BLaER1 (cell line): ENCODE data around the gene IPP.
A peak's percentile ranks its signal among the peaks of the same experiment; 100 is the strongest.
"Not testable (repeated sequence)": the region's sequence is repeated elsewhere in the genome, so short reads cannot be mapped to it uniquely, and the experiment has no call there.

Experiments
- H3K27ac ChIP-seq: shearing (Covaris generic); formaldehyde crosslinking; 2 replicates; pipeline ENCODE4 v1.8.1; 2022
- H3K27me3 ChIP-seq: shearing (Covaris generic); formaldehyde crosslinking; 2 replicates; pipeline ENCODE4 v1.8.1; 2022
- H3K36me3 ChIP-seq: shearing (Covaris generic); formaldehyde crosslinking; 2 replicates; pipeline ENCODE4 v1.8.1; 2022
- H3K4me1 ChIP-seq: shearing (Covaris generic); formaldehyde crosslinking; 2 replicates; pipeline ENCODE4 v1.8.1; 2022
- H3K4me2 ChIP-seq: shearing (Covaris generic); formaldehyde crosslinking; 2 replicates; pipeline ENCODE4 v1.8.1; 2022
- H3K4me3 ChIP-seq: shearing (Covaris generic); formaldehyde crosslinking; 2 replicates; pipeline ENCODE4 v1.8.1; 2022
- H3K9ac ChIP-seq: shearing (Covaris generic); formaldehyde crosslinking; 2 replicates; pipeline ENCODE4 v1.8.1; 2022
- H3K9me3 ChIP-seq: shearing (Covaris generic); formaldehyde crosslinking; 2 replicates; pipeline ENCODE4 v1.8.1; 2022
- H4K20me1 ChIP-seq: shearing (Covaris generic); formaldehyde crosslinking; 2 replicates; pipeline ENCODE4 v1.8.1; 2022
- Cebpa-rat ChIP-seq: shearing (Covaris generic); IDR thresholded peaks from 2 replicates; pipeline ENCODE4 v1.8.1; 2022

Gene IPP

DNA sequence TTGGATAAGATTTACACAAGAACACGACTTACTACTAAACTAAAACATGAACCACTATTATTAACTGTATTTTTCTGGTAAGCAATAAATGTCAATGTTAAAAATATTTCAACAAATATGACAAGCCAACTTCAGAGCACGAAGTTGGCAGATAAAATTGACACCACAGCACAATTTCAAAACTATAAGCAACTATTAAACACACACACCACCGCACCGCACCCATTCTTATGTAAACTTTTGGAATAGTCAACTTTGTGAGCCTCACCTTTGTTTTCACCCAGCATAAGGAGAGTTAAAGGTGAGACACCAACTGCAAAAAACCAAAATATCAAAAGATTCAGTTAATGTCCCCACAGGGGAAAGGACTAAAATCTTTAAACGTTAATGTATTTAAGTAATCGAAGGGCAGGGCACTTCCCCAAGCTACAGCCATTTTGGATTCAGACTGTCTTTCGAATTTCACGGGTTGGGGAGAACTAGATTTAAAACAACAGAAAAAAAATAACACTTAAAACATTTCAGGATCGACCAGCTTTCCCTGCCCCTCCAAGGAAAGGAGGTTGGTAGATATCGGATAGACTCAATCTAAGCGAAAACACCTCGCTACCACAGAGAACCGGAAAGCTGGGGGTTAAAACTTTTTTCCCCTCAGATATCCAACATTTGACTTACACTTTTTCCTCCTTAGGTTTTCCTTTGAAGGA lies 65.0 kb downstream of the IPP start:
- H3K36me3 ChIP-seq, result peaks cover 16% of the 10 kb centered on the region; the same call in 1 of the 2 replicates
- H3K9ac ChIP-seq, result peak overlapping the region; percentile 97
- peak overlapping the region; percentile 97 for H3K27ac ChIP-seq
- peaks cover 55% of the 10 kb centered on the region for H3K4me1 ChIP-seq
- no peaks in the 10 kb centered on the region for H3K9me3 ChIP-seq
- peak overlapping the region; percentile 69 for H3K4me2 ChIP-seq
- H3K27me3 ChIP-seq, result no peaks in the 10 kb centered on the region
- peaks cover 50% of the 10 kb centered on the region for H4K20me1 ChIP-seq
- TF ChIP-seq Cebpa-rat, result no peak
- peak overlapping the region; percentile 99 for H3K4me3 ChIP-seq

DNA sequence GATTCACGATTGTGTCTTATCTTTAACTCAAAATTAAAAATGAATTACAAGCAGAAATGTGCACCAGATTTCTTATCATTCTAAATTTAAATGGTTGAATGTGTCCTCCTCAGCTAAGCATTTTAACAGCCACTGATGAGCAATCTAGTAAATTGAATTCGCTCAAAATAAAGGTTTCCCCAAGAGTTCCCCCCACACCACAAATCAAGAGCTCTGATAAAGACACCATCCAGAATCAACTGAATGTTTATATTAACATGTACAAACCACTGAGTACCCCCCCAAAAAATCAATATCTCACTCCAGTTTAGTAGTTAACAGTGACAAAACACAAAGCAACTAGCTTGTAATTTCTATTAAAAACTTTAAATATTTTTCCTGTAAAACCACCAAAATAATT lies 66.1 kb downstream of the IPP start:
- H3K4me3 ChIP-seq, result peak overlapping the region; percentile 99
- peaks cover 8% of the 10 kb centered on the region; the same call in 1 of the 2 replicates for H3K36me3 ChIP-seq
- peak overlapping the region; percentile 56; the same call in 1 of the 2 replicates for H3K9ac ChIP-seq
- peak overlapping the region; percentile 69 for H3K4me2 ChIP-seq
- no peak overlapping the region for H3K27ac ChIP-seq
- H3K27me3 ChIP-seq, result no peaks in the 10 kb centered on the region
- H3K4me1 ChIP-seq, result peaks cover 59% of the 10 kb centered on the region
- no peaks in the 10 kb centered on the region for H3K9me3 ChIP-seq
- TF ChIP-seq Cebpa-rat, result no peak
- H4K20me1 ChIP-seq, result peaks cover 60% of the 10 kb centered on the region

DNA sequence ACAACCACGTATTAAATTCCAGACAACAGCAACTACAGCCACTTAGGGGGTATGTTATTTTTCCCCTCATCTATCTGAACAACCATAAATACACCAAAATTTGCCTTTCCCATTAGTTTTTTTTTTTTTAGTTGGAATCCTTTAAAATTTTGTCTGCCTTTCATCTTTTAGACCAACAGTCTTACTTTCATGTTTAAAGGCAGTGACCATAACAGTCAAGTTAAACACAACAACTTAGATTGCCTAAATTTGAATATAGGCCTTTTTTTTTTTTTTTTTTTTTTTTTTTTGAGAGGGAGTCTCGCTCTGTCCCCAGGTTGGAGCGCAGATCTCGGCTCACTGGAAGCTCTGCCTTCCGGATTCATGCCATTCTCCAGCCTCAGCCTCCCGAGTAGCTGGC lies 67.5 kb downstream of the IPP start:
- H3K27ac ChIP-seq, result no peak overlapping the region
- H3K9ac ChIP-seq, result no peak overlapping the region
- H3K27me3 ChIP-seq, result no peaks in the 10 kb centered on the region
- H3K4me1 ChIP-seq, result peaks cover 60% of the 10 kb centered on the region
- peaks cover 75% of the 10 kb centered on the region for H4K20me1 ChIP-seq
- no peak overlapping the region for H3K4me3 ChIP-seq
- H3K36me3 ChIP-seq, result peaks cover 11% of the 10 kb centered on the region; the same call in 1 of the 2 replicates
- peak overlapping the region; percentile 69 for H3K4me2 ChIP-seq
- no peak for TF ChIP-seq Cebpa-rat
- no peaks in the 10 kb centered on the region for H3K9me3 ChIP-seq

DNA sequence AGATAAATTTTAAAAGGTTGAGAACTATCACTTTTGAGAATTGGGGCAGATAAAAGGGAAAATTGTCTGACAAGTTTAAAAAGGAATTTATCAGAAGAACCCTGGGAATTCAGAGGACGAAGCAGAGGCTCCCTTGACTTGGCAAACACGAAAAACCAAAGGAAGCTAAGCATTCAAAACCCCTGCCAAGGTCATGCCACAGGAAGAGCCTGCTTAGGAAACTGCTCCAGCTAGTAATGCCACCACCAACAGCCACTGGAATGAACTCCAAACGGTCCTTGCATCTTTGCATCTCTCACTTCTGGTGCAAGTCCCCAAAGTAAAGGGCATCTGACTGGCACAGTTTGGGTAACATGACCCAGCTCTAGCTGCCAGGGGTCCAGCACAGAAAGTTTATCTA lies 71.3 kb downstream of the IPP start:
- Histone ChIP-seq H3K9ac (no peak overlapping the region; the same call in 1 of the 2 replicates), H3K36me3 (peaks cover 35% of the 10 kb centered on the region), H3K4me1 (peaks cover 52% of the 10 kb centered on the region), H3K27me3 (no peaks in the 10 kb centered on the region), H3K9me3 (no peaks in the 10 kb centered on the region), H3K4me2 (peak overlapping the region; percentile 34), H3K27ac (no peak overlapping the region), H4K20me1 (peaks cover 99% of the 10 kb centered on the region), H3K4me3 (no peak overlapping the region)
- TF ChIP-seq Cebpa-rat, result no peak

DNA sequence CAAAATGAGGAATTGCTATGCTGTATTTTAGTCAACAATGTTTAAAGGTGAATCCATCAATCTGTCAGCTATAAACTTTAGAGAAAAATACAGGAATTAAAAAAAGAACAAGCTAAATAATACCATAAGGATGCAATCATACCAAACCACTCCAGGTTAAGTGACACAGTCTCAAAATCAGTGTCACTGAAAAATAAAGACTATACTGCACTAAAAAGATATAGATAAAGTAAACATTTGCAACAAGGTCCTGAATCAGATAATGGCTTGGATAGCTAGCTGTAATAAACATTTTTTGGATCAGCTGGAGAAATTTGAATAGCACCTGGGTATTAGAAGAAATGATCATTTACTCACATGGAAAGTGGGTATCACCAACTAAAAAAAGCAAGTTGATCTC lies 72.0 kb downstream of the IPP start:
- peaks cover 40% of the 10 kb centered on the region for H3K36me3 ChIP-seq
- H3K4me3 ChIP-seq, result no peak overlapping the region
- no peaks in the 10 kb centered on the region for H3K9me3 ChIP-seq
- no peak overlapping the region for H3K27ac ChIP-seq
- H3K9ac ChIP-seq, result no peak overlapping the region
- peaks cover 99% of the 10 kb centered on the region for H4K20me1 ChIP-seq
- no peak for TF ChIP-seq Cebpa-rat
- peaks cover 46% of the 10 kb centered on the region for H3K4me1 ChIP-seq
- no peak overlapping the region for H3K4me2 ChIP-seq
- H3K27me3 ChIP-seq, result no peaks in the 10 kb centered on the region

DNA sequence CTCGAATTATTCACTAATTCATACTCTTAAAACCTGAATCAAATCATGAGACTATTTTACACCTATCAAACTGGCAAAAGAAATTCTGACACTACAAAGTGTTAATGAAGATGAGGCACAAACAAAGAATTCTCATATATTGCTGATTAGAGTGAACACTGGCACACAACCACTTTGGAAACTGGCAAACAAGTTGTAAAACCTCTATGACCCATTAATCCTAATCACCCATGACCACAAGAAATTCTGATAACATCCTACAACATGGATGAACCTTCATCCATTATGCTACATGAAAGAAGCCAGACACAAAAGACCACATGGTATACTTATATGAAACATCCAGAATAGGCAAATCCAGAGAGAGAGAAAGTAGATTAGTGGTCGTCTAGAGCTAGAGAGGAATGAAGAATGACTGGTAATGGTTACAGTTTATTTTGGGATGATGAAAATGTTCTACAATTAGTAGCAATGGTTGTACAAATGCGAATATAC lies 72.7 kb downstream of the IPP start:
- no peak for TF ChIP-seq Cebpa-rat
- Histone ChIP-seq H3K4me1 (peaks cover 39% of the 10 kb centered on the region), H3K4me3 (no peak overlapping the region), H3K9me3 (no peaks in the 10 kb centered on the region), H4K20me1 (peaks cover 99% of the 10 kb centered on the region), H3K9ac (no peak overlapping the region), H3K4me2 (no peak overlapping the region), H3K27me3 (no peaks in the 10 kb centered on the region), H3K27ac (no peak overlapping the region), H3K36me3 (peaks cover 47% of the 10 kb centered on the region)

DNA sequence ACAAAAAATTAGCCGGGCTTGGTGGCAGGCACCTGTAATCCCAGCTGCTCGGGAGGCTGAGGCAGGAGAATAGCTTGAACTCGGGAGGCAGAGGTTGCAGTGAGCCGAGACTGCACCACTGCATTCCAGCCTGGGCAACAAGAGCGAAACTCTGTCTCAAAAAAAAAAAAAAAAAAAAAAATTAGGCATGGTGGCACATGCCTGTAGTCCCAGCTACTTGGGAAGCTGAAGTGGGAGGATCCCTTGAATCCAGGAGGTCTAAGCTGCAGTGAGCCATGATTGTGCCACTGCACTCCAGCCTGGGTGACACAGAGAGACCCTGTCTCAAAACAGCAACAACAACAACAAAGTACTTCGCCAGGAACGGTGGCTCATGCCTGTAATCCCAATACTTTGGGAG lies 73.9 kb downstream of the IPP start:
- H3K9ac ChIP-seq, H3K9me3 ChIP-seq, H3K27me3 ChIP-seq, H3K4me3 ChIP-seq, H3K4me2 ChIP-seq, H3K27ac ChIP-seq: not testable (repeated sequence)
- Histone ChIP-seq H4K20me1 (peaks cover 99% of the 10 kb centered on the region), H3K4me1 (peaks cover 29% of the 10 kb centered on the region), H3K36me3 (peaks cover 54% of the 10 kb centered on the region)

DNA sequence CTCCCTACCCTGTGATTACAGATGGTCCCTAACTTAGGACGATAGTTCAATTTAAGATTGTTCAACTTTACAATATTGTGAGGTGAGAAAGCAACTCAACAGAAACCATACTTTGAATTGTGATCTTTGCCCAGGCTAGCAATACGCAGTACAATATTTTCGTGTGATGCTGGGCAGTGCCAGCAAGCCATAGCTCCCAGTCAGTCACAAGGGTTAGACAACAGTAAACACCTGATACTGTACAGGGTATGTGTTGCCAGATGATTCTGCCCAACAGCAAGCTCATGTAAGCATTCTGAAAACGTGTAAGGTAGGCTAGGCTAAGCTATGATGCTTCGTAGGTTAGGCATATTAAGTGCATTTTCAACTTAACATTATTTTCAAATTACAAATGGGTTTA lies 76.0 kb downstream of the IPP start:
- H3K9me3 ChIP-seq, result no peaks in the 10 kb centered on the region
- H3K4me1 ChIP-seq, result peaks cover 17% of the 10 kb centered on the region
- H3K4me3 ChIP-seq, result no peak overlapping the region
- H3K36me3 ChIP-seq, result peaks cover 65% of the 10 kb centered on the region
- peaks cover 100% of the 10 kb centered on the region for H4K20me1 ChIP-seq
- no peak overlapping the region for H3K4me2 ChIP-seq
- TF ChIP-seq Cebpa-rat, result no peak
- H3K27ac ChIP-seq, result no peak overlapping the region
- H3K27me3 ChIP-seq, result no peaks in the 10 kb centered on the region
- H3K9ac ChIP-seq, result no peak overlapping the region

DNA sequence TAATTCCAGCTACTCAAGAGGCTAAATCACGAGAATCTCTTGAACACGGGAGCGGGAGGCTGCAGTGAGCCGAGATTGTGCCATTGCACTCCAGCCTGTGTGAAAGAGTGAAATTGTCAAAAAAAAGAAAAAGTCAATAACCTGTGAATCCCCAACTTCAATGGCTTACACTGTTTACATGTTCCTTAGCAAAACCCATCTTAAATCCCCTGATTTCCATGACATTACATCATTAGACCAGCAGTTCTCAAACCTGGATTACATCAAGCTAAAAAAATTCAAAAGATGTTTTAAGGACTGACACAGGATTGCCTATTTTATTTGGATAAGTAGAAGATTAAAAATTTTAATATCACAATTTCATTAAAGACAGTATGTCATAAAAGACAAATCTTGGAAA lies 76.5 kb downstream of the IPP start:
- Histone ChIP-seq H3K4me3 (no peak overlapping the region), H3K4me1 (peaks cover 12% of the 10 kb centered on the region; the same call in 1 of the 2 replicates), H3K4me2 (no peak overlapping the region), H3K27ac (no peak overlapping the region), H3K9ac (no peak overlapping the region), H3K27me3 (no peaks in the 10 kb centered on the region), H3K9me3 (no peaks in the 10 kb centered on the region), H4K20me1 (peaks cover 100% of the 10 kb centered on the region), H3K36me3 (peaks cover 65% of the 10 kb centered on the region)
- TF ChIP-seq Cebpa-rat, result no peak

DNA sequence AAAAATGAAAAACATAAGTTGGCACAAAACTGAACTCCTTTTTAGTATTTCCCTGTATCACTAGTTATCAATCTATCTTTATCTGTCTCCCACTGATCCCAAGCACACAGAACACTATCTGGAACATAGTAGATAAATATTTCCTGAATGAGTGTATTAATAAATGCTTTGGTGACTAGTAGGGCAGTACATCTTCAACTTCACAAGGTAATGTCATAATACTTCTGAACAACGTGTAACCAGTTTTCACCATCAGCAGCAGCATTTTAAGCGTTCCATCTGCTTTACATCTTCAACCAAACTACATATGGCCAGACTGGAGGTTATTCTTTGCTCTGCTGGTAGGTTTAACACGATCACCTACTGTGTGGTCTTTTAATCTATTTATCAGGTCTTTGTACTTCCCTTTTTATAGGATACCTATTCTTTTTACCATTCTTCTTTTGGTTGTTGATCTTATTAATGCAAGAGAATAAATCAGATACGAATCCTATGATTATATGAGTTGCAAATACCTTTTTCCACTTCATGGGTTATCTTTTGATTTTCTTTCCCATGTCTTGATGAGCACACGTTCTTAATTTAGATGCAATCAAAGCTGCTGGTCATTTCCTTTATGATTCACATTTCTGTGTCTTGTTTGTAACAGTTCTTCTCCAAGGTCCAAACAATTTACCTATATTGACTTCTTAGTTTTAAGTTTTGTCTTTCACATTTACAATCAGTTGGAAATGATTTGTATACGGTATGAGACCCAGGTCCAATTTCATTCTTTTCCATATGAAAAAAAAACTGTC lies 80.4 kb downstream of the IPP start:
- no peak overlapping the region for H3K4me2 ChIP-seq
- H3K4me3 ChIP-seq, result no peak overlapping the region
- H3K27ac ChIP-seq, result no peak overlapping the region
- H3K9ac ChIP-seq, result no peak overlapping the region
- no peaks in the 10 kb centered on the region for H3K9me3 ChIP-seq
- 0 out of 2 replicates have a peak, but pooled peaks cover 6% of the 10 kb centered on the region for H3K4me1 ChIP-seq
- H3K36me3 ChIP-seq, result peaks cover 75% of the 10 kb centered on the region
- H4K20me1 ChIP-seq, result peaks cover 100% of the 10 kb centered on the region
- TF ChIP-seq Cebpa-rat, result no peak
- H3K27me3 ChIP-seq, result no peaks in the 10 kb centered on the region
